Endometrial microvascular endothelial cells (primary cell): ENCODE measurements around the gene USP10. TPM values are rescaled to one million over a fixed set of nuclear protein-coding genes. Genes with fewer than 3 reads are reported as not detected.

Experiments used
- in situ Hi-C: cut with HindIII; loops from 2 replicates; pipeline ENCODE4 v1.10.0; 2017; ENCODE audit warnings: low sequenced_read_pairs, low pct_unique_long_range_greater_than_20kb; ENCODE audit errors: inconsistent ontology term
- total RNA-seq: library from RNA; depleted of rRNA; stranded (reverse); fragments of >200 nt; gene quantifications from one replicate; pipeline ENCODE4 v1.2.3, GENCODE V29; 2015; ENCODE audit errors: inconsistent ontology term

USP10 gene
- 92.3 TPM for total RNA-seq

GRCh38 chr16:84699712-84700445 lies at the start of gene USP10:
TSS of gene USP10 (plus strand) at chr16:84700000. CDS start at chr16:84700091, 91 bp downstream.
- in situ Hi-C loops, result no loop called here

DNA sequence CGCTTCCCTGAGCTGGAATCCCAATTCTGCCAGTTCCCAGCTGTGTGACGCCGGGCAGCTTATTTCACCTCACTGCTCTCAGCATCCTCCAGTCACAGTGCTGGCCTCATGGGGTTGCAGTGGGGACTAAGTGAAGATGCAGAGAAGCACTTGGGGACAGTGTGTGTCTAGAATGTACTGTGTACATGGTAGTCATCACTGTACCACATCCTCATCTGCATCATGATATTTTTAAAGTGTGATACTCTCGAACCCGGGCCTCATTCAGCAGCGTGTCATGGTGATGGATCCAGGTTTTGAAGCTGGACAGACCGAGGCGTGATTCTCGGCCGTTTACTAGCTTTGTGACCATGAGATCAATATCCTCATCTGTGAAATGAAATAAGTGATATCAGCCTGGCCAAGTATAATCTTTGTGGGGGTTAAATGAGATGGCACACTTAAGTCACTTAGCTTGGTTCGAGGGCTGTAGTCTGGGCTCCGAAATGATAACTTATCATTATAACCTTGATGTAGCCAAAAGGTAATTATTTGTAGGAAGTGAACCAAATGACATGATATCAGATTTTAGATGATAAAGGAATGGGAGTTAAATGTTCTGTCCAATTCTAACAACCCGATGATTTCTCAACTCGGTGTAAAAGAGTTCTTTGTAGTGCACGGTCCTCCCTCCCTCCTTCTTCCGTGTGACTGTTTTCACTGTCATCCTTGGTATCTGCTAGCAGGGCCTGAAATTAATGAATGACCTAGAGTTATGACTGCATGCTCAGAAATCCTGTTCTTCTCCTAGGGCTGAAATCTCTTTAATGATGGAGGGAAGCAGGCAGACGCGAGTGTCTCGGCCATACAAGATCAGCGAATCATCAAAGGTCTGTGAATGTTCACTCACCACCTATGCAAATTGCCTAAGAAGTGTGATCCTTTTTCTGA lies 49.5 kb upstream of the USP10 start:
- in situ Hi-C loops, result no loop called here

DNA sequence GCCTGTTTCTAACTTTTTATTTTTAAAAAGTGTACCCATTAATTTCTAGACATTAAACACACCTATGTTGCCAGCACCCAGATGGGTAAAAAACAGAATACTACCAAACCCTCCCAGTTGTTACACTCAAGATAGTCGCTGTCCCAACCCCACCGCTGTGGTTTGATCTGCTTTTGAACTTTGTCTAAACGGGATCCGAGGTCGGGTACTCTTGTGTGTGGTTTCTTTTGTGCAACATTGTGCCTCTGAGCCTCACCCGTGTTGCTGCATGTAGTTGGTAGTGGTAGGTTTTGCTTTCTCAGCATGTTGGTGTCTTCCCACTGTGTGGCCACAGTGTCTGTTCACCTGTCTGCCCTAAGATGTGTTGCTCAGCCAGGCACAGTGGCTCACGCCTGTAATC lies 47.2 kb upstream of the USP10 start:
- in situ Hi-C loops, result no loop called here

DNA sequence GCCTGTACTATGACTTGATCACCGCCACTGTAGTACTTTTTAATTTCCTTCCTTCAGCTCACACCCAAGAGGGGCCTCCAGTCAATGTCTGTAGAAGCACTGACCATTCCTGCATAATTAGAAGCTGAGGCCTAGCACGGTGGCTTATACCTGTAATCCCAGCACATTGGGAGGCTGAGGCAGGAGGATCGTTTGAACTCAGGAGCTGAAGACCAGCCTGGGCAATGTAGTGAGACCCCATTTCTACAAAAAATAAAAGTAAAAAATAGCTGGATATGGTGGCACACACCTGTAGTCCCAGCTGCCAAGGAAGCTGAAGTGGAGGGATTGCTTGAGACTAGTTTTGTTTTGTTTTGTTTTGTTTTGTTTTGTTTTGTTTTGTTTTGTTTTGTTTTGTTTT lies 45.6 kb upstream of the USP10 start:
- in situ Hi-C loops, result no loop called here

DNA sequence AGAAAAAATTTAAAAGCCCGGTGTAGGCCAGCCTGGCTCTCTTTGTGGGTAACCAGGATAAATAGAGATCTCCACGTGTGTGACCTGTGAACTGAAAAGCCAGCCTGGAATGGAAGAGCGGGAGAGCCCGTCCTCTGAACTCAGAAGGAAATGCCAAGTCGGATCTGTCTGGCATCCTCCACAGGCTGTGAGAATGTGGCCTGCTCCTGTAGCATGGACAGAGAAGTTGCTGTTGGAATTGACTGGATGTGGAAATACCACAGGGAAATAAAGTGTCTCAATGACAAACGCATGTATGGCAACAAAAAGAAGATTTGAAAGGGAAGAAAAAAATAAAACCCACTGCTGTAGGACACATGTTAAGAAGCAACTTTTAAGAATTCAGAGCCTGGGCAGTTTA lies 44.8 kb upstream of the USP10 start:
- in situ Hi-C loops, result no loop called here

DNA sequence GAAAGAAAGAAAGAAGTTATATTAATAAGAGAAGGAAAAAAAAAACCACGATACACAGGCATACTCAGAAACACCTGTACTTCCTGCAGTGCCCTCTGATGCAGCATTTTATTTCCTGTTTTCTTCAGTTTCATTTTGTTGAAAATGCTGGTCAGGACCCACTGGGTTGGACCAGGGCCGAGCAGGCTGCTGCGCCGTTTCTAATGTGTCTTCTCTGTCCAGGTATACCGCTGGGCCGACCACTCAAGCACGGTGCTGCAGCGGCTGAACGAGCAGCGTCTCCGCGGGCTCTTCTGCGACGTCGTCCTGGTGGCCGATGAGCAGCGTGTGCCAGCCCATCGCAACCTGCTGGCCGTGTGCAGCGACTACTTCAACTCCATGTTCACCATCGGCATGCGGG lies 43.2 kb upstream of the USP10 start:
- in situ Hi-C loops, result no loop called here

DNA sequence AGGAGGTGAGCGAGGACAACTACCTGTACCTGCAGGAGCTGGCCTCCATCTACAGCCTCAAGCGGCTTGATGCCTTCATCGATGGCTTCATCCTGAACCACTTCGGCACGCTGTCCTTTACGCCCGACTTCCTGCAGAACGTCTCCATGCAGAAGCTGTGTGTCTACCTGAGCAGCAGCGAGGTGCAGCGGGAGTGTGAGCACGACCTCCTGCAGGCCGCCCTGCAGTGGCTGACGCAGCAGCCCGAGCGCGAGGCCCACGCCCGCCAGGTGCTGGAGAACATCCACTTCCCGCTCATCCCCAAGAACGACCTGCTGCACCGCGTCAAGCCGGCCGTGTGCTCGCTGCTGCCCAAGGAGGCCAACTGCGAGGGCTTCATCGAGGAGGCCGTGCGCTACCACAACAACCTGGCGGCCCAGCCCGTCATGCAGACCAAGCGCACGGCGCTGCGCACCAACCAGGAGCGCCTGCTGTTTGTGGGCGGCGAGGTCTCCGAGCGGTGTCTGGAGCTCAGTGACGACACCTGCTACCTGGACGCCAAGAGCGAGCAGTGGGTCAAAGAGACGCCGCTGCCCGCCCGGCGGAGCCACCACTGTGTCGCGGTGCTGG lies 42.5 kb upstream of the USP10 start:
- in situ Hi-C loops, result no loop called here

GRCh38 chr16:84658690-84659089 lies 41.1 kb upstream of the USP10 start:
- in situ Hi-C loops, result no loop called here

DNA sequence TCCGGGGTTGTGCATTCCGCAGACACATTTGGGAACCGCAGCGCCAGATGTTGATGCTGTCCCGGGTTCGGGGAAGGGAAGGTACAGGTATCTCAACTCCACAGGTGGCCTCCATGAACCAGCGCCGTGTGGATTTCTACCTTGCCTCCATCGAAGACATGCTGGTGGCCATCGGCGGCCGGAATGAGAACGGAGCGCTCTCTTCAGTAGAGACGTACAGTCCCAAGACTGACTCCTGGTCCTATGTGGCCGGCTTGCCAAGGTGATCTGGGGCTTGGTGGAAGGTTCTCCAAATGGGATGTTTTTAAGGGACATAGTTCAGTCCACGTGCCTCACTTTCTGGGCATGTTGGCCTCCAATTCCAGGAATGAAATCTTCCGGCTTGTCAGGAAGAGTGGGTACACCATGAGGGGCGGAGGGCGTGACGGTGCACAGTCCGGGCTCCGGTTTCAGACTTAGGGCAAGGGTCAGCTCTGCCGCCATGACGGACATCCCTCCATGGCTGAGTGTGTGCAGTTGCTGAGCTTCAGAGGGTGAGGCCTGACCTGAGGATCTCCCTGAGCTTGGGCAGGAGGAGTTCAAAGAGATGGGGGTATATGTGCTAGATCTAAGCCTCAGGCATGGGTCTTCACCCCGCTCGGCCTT lies 40.0 kb upstream of the USP10 start:
- in situ Hi-C loops, result no loop called here

DNA sequence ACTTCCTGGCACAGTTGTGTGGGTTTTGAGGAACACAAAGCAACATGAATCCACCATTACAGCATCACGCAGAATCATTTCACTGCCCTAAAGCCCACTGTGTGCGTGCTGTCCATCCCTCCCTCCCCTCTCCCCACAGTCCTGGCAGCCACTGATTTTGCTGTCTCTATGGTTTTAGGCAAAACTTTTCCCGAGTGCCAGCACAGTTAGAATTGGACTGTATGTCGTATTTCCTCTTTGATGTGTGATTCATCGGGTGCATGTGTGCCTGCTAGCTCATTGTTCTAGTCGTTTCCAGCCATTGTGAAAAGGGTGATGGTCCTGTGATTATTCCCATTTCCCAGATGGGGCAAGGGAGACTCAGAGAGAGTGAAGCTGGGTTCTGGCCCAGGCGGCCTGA lies 38.8 kb upstream of the USP10 start:
- in situ Hi-C loops, result no loop called here

- in situ Hi-C loops, result no loop called here
Observed at GRCh38 chr16:84661418-84662060, 38.3 kb upstream of the USP10 start.

GRCh38 chr16:84662471-84662870 lies 37.3 kb upstream of the USP10 start:
- in situ Hi-C loops, result no loop called here

DNA sequence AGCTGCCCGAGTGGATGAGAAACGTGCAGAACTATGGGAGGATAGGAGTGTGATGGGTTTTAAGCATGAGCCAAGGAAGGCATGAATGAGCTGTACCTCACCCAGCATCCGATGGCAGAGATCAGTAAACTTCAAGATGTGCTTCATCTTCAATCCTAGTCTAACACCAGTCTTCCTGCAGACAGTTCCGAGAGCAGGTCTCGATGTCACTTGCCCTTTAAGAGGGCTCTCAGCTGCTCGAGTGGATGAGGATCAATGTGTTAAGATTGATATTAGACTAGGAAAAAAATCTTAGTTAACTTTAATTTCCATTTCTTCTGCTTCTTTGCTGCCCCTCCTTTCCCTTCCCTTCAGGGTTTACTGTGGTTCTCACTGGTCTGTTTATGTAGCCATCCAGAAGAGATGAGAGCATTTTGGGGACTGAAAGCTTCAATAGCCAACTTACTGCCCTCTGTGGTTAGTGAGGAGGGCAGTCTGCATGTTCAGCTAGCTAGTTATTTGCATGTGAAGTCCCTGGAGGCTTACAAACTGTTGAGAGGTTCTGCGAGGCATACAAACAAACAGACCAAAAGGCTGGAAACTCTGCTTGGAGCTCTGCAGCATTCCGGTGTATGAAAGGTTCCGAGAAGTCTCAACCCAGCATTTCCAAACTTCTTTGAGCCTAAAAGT lies 36.2 kb upstream of the USP10 start:
- in situ Hi-C loops, result no loop called here

DNA sequence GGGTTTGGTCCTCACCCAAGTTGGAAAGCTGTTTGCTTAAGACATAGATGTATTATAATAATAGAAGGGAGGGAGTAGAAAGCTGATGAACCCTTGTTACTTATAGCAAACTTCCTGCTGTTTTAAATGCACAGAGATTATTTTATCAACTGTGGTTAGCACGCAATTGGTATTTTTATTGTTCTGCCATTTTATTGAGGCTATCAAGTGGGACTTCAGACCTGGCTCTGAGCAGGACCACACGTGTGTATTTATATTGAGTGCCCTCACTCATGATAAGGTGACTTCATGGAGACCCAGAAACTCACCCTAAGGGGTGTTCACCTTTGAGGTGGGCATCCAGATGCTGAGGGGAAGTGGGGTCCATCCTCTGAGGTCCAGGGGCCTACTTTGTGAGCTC lies 34.4 kb upstream of the USP10 start:
- in situ Hi-C loops, result no loop called here

- in situ Hi-C loops, result no loop called here
Observed at GRCh38 chr16:84665843-84666242, 34.0 kb upstream of the USP10 start.

GRCh38 chr16:84667600-84668309 lies 32.0 kb upstream of the USP10 start:
- in situ Hi-C loops, result no loop called here

DNA sequence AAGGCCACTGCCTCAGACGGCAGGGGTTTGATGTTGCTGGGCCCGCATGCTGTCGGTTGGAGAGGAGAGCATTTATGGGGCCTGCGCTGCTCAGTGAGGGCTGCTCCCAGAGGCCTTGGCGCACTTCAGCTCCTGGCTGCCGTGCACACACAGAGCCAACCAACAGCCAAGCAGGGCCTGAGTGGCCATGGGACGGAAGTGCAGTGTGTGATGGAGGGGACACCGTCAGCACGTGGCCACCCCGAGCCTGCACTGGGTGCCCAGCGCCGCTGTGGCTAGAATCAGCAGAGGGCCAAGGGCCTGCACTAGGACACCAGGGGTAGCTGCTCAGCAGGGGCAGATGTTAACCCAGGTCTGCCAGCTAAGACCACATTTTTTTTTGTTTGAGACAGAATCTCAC lies 29.7 kb upstream of the USP10 start:
- in situ Hi-C loops, result no loop called here
